ENCODE data around the gene HMGXB4. TPM values are rescaled to one million over a fixed set of nuclear protein-coding genes. Genes with fewer than 3 reads are reported as not detected.

Gene HMGXB4
- total and polyA plus RNA-seq, 7 experiments from 2014 or later, result 12.2 to 39.1 (median 24.1) TPM

DNA sequence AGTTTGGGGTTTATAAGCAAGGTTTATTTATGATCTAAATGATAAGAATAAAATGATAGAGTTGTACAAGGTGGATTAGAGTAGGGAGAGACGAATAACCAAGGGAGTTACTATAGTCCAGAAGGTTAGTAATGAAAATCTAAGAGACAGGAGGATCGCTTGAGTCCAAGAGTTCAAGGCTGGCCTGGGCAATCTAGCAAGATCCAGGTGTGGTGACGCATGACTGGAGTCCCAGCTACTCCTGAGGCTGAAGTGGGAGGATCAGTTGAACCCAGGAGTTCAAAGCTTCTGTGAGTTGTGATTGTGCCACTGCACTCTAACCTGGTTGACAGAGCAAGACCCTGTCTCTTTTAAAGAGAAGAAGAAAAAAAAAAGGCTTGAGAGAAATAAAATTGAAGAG lies 12.3 kb downstream of the HMGXB4 start:
- H3K36me3 ChIP-seq (ENCODE audit: control insufficient read depth in 2 of 3, insufficient read depth in 3 of 3, low read length in 3 of 3), result peaks cover 7 to 45% (median 8%) of the 10 kb centered on the region in 3 experiments
- CTCF ChIA-PET, result no interaction called here

DNA sequence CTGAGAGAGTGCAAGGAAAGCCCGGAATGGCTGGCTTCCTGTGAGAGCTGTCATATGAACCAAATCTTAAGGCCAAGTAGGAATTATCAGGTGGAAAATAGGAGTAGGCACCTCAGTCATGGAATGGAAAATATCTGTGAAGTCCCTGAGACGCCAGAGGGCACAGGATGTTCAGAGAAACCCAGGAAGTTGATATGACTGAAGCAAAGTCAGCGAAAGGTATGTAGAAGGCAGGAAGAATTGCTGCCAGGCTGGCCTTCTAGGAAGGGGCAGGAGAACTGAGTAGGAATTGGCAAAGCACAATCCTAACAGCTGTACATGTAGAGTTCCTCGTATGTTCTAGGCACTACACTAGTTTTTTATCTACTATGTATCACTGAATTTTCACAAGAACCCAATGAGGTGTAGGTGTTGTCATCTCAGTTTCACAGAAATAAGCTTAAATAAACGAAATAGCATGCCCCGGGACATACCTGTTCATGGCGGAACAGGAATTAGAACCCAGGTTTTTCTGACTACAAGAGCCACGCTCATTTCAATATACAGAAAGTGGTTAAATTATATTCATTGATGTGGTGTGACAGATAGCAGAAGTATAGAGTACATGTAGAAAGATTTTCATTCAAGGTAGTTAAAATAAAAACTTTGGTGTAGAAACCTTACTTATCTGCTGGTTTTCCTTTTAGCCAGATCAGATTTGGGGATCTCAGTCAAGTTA lies 17.0 kb downstream of the HMGXB4 start:
- Mint-ChIP-seq H3K4me3 (peak overlapping the region in 4 of 10 donors; percentile 3 to 19 (median 14)), H3K4me1 (peaks cover 14 to 40% (median 28%) of the 10 kb centered on the region in 7 donors), H3K27ac (peak overlapping the region in 7 of 9 donors; percentile 25 to 77 (median 58)), H3K36me3 (peaks cover 3 to 29% (median 12%) of the 10 kb centered on the region in 5 donors), H3K27me3 (no peaks in the 10 kb centered on the region), H3K9me3 (no peaks in the 10 kb centered on the region)
- no peak for DNase-seq
- Histone ChIP-seq H3K9me3 (ENCODE audit: control insufficient read depth in 2 of 3, low read length in 3 of 3) (no peaks in the 10 kb centered on the region), H3K4me1 (ENCODE audit: control insufficient read depth in 2 of 2, insufficient read depth in 2 of 2, low read length in 2 of 2) (peaks cover 0 to 9% of the 10 kb centered on the region in 2 donors), H3K4me3 (ENCODE audit: low read length) (no peak overlapping the region), H3K27me3 (ENCODE audit: control insufficient read depth in 2 of 2, insufficient read depth in 2 of 2, low read length in 2 of 2) (no peaks in the 10 kb centered on the region), H3K27ac (ENCODE audit: low read depth, low read length) (no peak overlapping the region), H3K36me3 (ENCODE audit: control insufficient read depth in 2 of 3, insufficient read depth in 3 of 3, low read length in 3 of 3) (peaks cover 0 to 12% (median 0%) of the 10 kb centered on the region in 3 experiments)
- POLR2A ChIA-PET, result interaction anchor here (0.9 to 2.0 kb wide), 2 partner anchors 17 to 25 kb away, joined by 4 read pairs; partner anchors contain the start of gene HMGXB4
- no peak for ATAC-seq
- CTCF ChIA-PET, result interaction anchor here (0.8 kb wide), 1 partner anchor 308 kb away, joined by 3 read pairs; no protein-coding TSS in a partner anchor
- intact Hi-C loops (cut with micrococcal nuclease), result loop anchor here in 1 of 2 donors (1.0 kb wide), 1 partner anchor 309 kb away; no protein-coding TSS in a partner anchor

More for the DNA sequence above, 12.3 kb downstream of the HMGXB4 start:
- H3K9me3 Mint-ChIP-seq, result no peaks in the 10 kb centered on the region
- DNase-seq, result no peak
- H3K27ac Mint-ChIP-seq, result peak overlapping the region in 1 of 9 donors; percentile 37
- Histone ChIP-seq H3K27me3 (ENCODE audit: control insufficient read depth in 2 of 2, insufficient read depth in 2 of 2, low read length in 2 of 2) (no peaks in the 10 kb centered on the region), H3K4me3 (ENCODE audit: low read length) (no peak overlapping the region), H3K4me1 (ENCODE audit: control insufficient read depth in 2 of 2, insufficient read depth in 2 of 2, low read length in 2 of 2) (peaks cover 0 to 8% of the 10 kb centered on the region in 2 donors), H3K27ac (ENCODE audit: low read depth, low read length) (no peak overlapping the region), H3K9me3 (ENCODE audit: control insufficient read depth in 2 of 3, low read length in 3 of 3) (no peaks in the 10 kb centered on the region)
- intact Hi-C loops (cut with micrococcal nuclease), result no loop called here
- no peaks in the 10 kb centered on the region for H3K27me3 Mint-ChIP-seq
- H3K4me3 Mint-ChIP-seq, result no peak overlapping the region
- no peak for ATAC-seq
- POLR2A ChIA-PET, result no interaction called here
- peaks cover 19 to 47% (median 24%) of the 10 kb centered on the region in 5 donors for H3K36me3 Mint-ChIP-seq
- H3K4me1 Mint-ChIP-seq, result peaks cover 17 to 40% (median 32%) of the 10 kb centered on the region in 7 donors

DNA sequence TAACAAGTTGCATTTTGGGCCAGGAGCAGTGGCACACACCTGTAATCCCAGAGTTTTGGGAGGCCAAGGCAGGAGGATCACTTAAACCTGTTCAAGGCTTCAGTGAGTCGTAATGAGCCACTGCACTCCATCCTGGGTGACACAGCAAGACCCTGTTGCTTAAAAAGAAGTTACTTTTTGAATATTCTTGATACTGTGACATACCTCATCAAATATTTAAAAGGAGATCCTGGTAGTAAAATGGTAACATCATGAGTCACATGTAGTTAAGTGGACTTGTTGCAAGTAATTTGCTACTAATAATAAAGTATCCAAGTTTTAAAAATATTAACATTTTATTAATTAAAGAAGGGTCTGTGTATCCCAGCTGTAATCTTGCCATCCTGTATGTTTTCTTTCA lies 18.3 kb downstream of the HMGXB4 start:
- no peak overlapping the region for H3K4me3 Mint-ChIP-seq
- H3K27ac Mint-ChIP-seq, result no peak overlapping the region
- POLR2A ChIA-PET, result interaction anchor here (2.0 kb wide), 1 partner anchor 18 kb away, joined by 4 read pairs; the partner anchor contains the start of gene HMGXB4

DNA sequence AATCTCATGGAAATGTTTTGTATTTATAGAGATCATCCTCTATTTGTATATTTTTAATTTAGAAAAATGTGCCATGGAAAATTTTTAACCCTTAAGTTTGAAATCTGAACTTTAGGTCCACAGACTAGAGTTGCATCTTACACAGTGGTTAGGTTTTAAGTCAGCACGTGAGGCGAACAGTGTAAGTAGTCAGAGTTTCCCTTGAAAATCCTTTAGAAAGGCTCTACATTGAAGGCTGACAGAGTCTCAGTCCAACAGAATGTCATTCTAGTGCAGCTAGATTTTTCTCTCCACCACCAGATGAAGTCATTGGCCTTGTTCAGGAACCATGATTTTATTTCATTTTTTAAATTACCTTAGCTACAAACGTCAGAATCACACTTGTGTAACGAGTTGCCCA lies 18.7 kb downstream of the HMGXB4 start:
- CTCF ChIA-PET, result no interaction called here
- H3K27me3 ChIP-seq (ENCODE audit: control insufficient read depth in 2 of 2, insufficient read depth in 2 of 2, low read length in 2 of 2), result no peaks in the 10 kb centered on the region
- POLR2A ChIA-PET, result no interaction called here
- no peak for DNase-seq
- Mint-ChIP-seq H3K27ac (no peak overlapping the region), H3K27me3 (no peaks in the 10 kb centered on the region), H3K4me1 (peaks cover 19 to 42% (median 35%) of the 10 kb centered on the region in 7 donors), H3K9me3 (no peaks in the 10 kb centered on the region), H3K4me3 (no peak overlapping the region), H3K36me3 (peaks cover 6 to 35% (median 12%) of the 10 kb centered on the region in 5 donors)
- no peak for ATAC-seq
- H3K4me1 ChIP-seq (ENCODE audit: control insufficient read depth in 2 of 2, insufficient read depth in 2 of 2, low read length in 2 of 2), result peaks cover 0 to 9% of the 10 kb centered on the region in 2 donors
- H3K36me3 ChIP-seq (ENCODE audit: control insufficient read depth in 2 of 3, insufficient read depth in 3 of 3, low read length in 3 of 3), result peaks cover 0 to 5% (median 0%) of the 10 kb centered on the region in 3 experiments
- H3K4me3 ChIP-seq (ENCODE audit: low read length), result no peak overlapping the region
- no peaks in the 10 kb centered on the region for H3K9me3 ChIP-seq (ENCODE audit: control insufficient read depth in 2 of 3, low read length in 3 of 3)
- intact Hi-C loops (cut with micrococcal nuclease), result no loop called here
- H3K27ac ChIP-seq (ENCODE audit: low read depth, low read length), result no peak overlapping the region

More for the DNA sequence above, 18.3 kb downstream of the HMGXB4 start:
- H3K4me1 Mint-ChIP-seq, result peaks cover 18 to 40% (median 33%) of the 10 kb centered on the region in 7 donors
- no peaks in the 10 kb centered on the region for H3K27me3 Mint-ChIP-seq
- H3K9me3 Mint-ChIP-seq, result no peaks in the 10 kb centered on the region
- Histone ChIP-seq H3K9me3 (ENCODE audit: control insufficient read depth in 2 of 3, low read length in 3 of 3) (no peaks in the 10 kb centered on the region), H3K36me3 (ENCODE audit: control insufficient read depth in 2 of 3, insufficient read depth in 3 of 3, low read length in 3 of 3) (peaks cover 0 to 5% (median 0%) of the 10 kb centered on the region in 3 experiments), H3K27ac (ENCODE audit: low read depth, low read length) (no peak overlapping the region), H3K4me1 (ENCODE audit: control insufficient read depth in 2 of 2, insufficient read depth in 2 of 2, low read length in 2 of 2) (peaks cover 0 to 9% of the 10 kb centered on the region in 2 donors), H3K27me3 (ENCODE audit: control insufficient read depth in 2 of 2, insufficient read depth in 2 of 2, low read length in 2 of 2) (no peaks in the 10 kb centered on the region), H3K4me3 (ENCODE audit: low read length) (no peak overlapping the region)
- ATAC-seq (no peak), DNase-seq (no peak)
- peaks cover 6 to 32% (median 12%) of the 10 kb centered on the region in 5 donors for H3K36me3 Mint-ChIP-seq
- intact Hi-C loops (cut with micrococcal nuclease), result no loop called here
- CTCF ChIA-PET, result interaction anchor here (0.6 kb wide), 1 partner anchor 84 kb away, joined by 3 read pairs; no protein-coding TSS in a partner anchor

DNA sequence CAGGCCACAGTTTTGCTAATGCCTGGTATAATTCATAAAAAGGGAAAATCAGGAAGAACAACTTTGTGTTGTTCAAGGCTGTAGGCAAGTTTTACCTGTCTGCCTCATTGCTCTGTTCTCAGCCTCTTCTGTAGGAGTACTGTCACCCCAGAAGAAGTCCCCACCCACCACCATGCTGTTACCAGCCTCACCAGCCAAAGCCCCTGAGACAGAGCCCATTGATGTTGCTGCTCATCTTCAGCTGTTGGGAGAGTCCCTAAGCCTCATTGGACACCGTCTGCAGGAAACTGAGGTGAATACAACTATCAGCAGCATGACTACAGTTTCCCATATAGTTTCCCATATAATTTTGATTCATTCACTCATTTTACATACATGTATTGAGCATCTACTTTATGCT lies 30.8 kb downstream of the HMGXB4 start:
- no peak overlapping the region for H3K4me3 ChIP-seq (ENCODE audit: low read length)
- intact Hi-C loops (cut with micrococcal nuclease), result no loop called here
- no peaks in the 10 kb centered on the region for H3K4me1 ChIP-seq (ENCODE audit: control insufficient read depth in 2 of 2, insufficient read depth in 2 of 2, low read length in 2 of 2)
- DNase-seq (no peak), ATAC-seq (no peak)
- Mint-ChIP-seq H3K36me3 (peaks cover 2 to 41% (median 20%) of the 10 kb centered on the region in 5 donors), H3K4me3 (no peak overlapping the region), H3K27me3 (no peaks in the 10 kb centered on the region), H3K9me3 (no peaks in the 10 kb centered on the region), H3K27ac (no peak overlapping the region), H3K4me1 (peaks cover 0 to 6% (median 0%) of the 10 kb centered on the region in 7 donors)
- H3K27ac ChIP-seq (ENCODE audit: low read depth, low read length), result no peak overlapping the region
- H3K9me3 ChIP-seq (ENCODE audit: control insufficient read depth in 2 of 3, low read length in 3 of 3), result no peaks in the 10 kb centered on the region
- H3K36me3 ChIP-seq (ENCODE audit: control insufficient read depth in 2 of 3, insufficient read depth in 3 of 3, low read length in 3 of 3), result peaks cover 0 to 59% (median 16%) of the 10 kb centered on the region in 3 experiments
- ChIA-PET POLR2A (no interaction called here), CTCF (no interaction called here)
- no peaks in the 10 kb centered on the region for H3K27me3 ChIP-seq (ENCODE audit: control insufficient read depth in 2 of 2, insufficient read depth in 2 of 2, low read length in 2 of 2)

DNA sequence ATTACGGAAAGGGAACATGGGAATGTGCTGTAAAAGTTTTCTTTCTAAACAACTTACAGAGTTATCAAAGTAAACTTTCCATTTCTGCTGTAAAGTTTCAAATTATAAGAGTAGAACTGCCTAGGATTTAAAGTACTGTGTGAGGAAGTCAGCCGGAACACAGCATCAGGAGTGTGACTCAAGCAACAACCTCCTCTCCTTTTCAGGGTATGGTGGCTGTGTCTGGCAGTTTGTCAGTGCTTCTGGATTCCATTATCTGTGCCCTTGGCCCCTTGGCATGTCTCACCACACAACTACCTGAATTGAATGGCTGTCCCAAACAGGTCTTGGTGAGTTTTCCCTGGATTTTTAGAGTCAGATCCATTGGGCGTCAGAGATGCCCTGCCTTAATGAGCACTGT lies 35.5 kb downstream of the HMGXB4 start:
- Histone ChIP-seq H3K36me3 (ENCODE audit: control insufficient read depth in 2 of 3, insufficient read depth in 3 of 3, low read length in 3 of 3) (peaks cover 0 to 43% (median 9%) of the 10 kb centered on the region in 3 experiments), H3K4me1 (ENCODE audit: control insufficient read depth in 2 of 2, insufficient read depth in 2 of 2, low read length in 2 of 2) (no peaks in the 10 kb centered on the region), H3K27me3 (ENCODE audit: control insufficient read depth in 2 of 2, insufficient read depth in 2 of 2, low read length in 2 of 2) (no peaks in the 10 kb centered on the region), H3K9me3 (ENCODE audit: control insufficient read depth in 2 of 3, low read length in 3 of 3) (no peaks in the 10 kb centered on the region), H3K27ac (ENCODE audit: low read depth, low read length) (no peak overlapping the region), H3K4me3 (ENCODE audit: low read length) (no peak overlapping the region)
- Mint-ChIP-seq H3K36me3 (peaks cover 6 to 42% (median 19%) of the 10 kb centered on the region in 5 donors), H3K9me3 (no peaks in the 10 kb centered on the region), H3K27me3 (no peaks in the 10 kb centered on the region), H3K27ac (peak overlapping the region in 2 of 9 donors; percentile 18 to 43), H3K4me1 (peaks cover 0 to under 1% (median 0%) of the 10 kb centered on the region in 7 donors), H3K4me3 (no peak overlapping the region)
- CTCF ChIA-PET, result no interaction called here
- POLR2A ChIA-PET, result no interaction called here
- DNase-seq (no peak), ATAC-seq (no peak)
- intact Hi-C loops (cut with micrococcal nuclease), result no loop called here

Data from naive thymus-derived CD4-positive, alpha-beta T cell (primary cell).